GM23248 (cell line): Measurements from ENCODE around the gene ANO2. TPM values are rescaled to one million over a fixed set of nuclear protein-coding genes. Genes with fewer than 3 reads are reported as not detected.

Experiments
- DNase-seq: peaks from one replicate; pipeline ENCODE4 v3.0.0-alpha.2; 2015
- H2AFZ ChIP-seq: fragments of 200-600 bp; sonication (generic); 2 replicates; pipeline ENCODE4 v1.6.1; 2016; ENCODE audit warnings: antibody characterized with exemption
- H3F3A ChIP-seq: fragments of 200-600 bp; sonication (generic); 2 replicates; pipeline ENCODE4 v1.6.1; 2016; ENCODE audit warnings: mild to moderate bottlenecking, antibody characterized with exemption, mixed run types; ENCODE audit not compliant: insufficient read depth
- H3K27ac ChIP-seq: fragments of 200-600 bp; sonication (generic); 2 replicates; pipeline ENCODE4 v1.5.1; 2016; ENCODE audit warnings: mild to moderate bottlenecking
- H3K27me3 ChIP-seq: fragments of 200-600 bp; sonication (generic); replicated peaks from 2 replicates; pipeline ENCODE4 v1.6.1; 2016; ENCODE audit warnings: mild to moderate bottlenecking; ENCODE audit not compliant: insufficient read depth
- H3K36me3 ChIP-seq: fragments of 200-600 bp; sonication (generic); 2 replicates; pipeline ENCODE4 v1.6.1; 2016; ENCODE audit warnings: low read depth, mild to moderate bottlenecking
- H3K4me1 ChIP-seq: fragments of 200-600 bp; sonication (generic); 2 replicates; pipeline ENCODE4 v1.6.1; 2016; ENCODE audit warnings: mild to moderate bottlenecking; ENCODE audit not compliant: insufficient read depth
- H3K4me2 ChIP-seq: fragments of 200-600 bp; sonication (generic); one replicate; pipeline ENCODE4 v1.6.1; 2016; ENCODE audit warnings: mild to moderate bottlenecking; ENCODE audit not compliant: unreplicated experiment
- H3K4me3 ChIP-seq: fragments of 200-600 bp; sonication (generic); 2 replicates; pipeline ENCODE4 v1.5.1; 2016; ENCODE audit warnings: mild to moderate bottlenecking
- H3K79me2 ChIP-seq: fragments of 200-600 bp; sonication (generic); 2 replicates; pipeline ENCODE4 v1.6.1; 2016; ENCODE audit warnings: mild to moderate bottlenecking; ENCODE audit not compliant: insufficient read depth
- H3K9ac ChIP-seq: fragments of 200-600 bp; sonication (generic); 2 replicates; pipeline ENCODE4 v1.6.1; 2016; ENCODE audit warnings: mild to moderate bottlenecking
- H3K9me2 ChIP-seq: fragments of 200-600 bp; sonication (generic); 2 replicates; pipeline ENCODE4 v1.6.1; 2016; ENCODE audit warnings: mixed run types, mild to moderate bottlenecking, moderate library complexity; ENCODE audit not compliant: insufficient read depth
- H3K9me3 ChIP-seq: fragments of 200-600 bp; sonication (generic); one replicate; pipeline ENCODE4 v1.6.1; 2017; ENCODE audit warnings: low read depth
- H4K20me1 ChIP-seq: fragments of 200-600 bp; sonication (generic); 2 replicates; pipeline ENCODE4 v1.6.0; 2016; ENCODE audit not compliant: insufficient read depth
- EZH2 ChIP-seq: fragments of 200-600 bp; sonication (generic); IDR thresholded peaks from 2 replicates; pipeline ENCODE4 v1.6.1; 2018; ENCODE audit warnings: antibody characterized with exemption, mild to moderate bottlenecking; ENCODE audit not compliant: insufficient read depth, poor library complexity, severe bottlenecking
- EZH2phosphoT487 ChIP-seq: fragments of 200-600 bp; sonication (generic); IDR thresholded peaks from 2 replicates; pipeline ENCODE4 v1.6.1; 2018; ENCODE audit warnings: antibody characterized with exemption, moderate library complexity, mild to moderate bottlenecking, low read depth; ENCODE audit not compliant: insufficient read depth
- WGBS, 2 experiments: methylation state at CpG; one replicate each; pipeline ENCODE4 v1.1.6; 2015 to 2017; ENCODE audit warnings: low lambda C conversion rate in 2 of 2, low coverage in 1 of 2; ENCODE audit errors: missing lambda C conversion rate in 2 of 2; 5-methylcytosine and 5-hydroxymethylcytosine counted together
- in situ Hi-C: fragments of 300-500 bp; cut with MboI; formaldehyde crosslinking; loops from 2 replicates; pipeline ENCODE4 v1.15.0; 2020
- polyA plus RNA-seq: library from polyadenylated mRNA; unstranded; fragments of >200 nt; fragmentation: Nextera tagmentation; extraction: Ambion mirVana; gene quantifications from 2 replicates; pipeline ENCODE4 v1.2.1, GENCODE V29; 2016
- total RNA-seq: library from RNA; depleted of rRNA; stranded (reverse); fragments of >200 nt; shearing (Covaris generic); gene quantifications from 2 replicates; pipeline ENCODE4 v1.2.3, GENCODE V29; 2014

The ANO2 gene
- total and polyA plus RNA-seq, 2 experiments from 2014 or later: not detected

DNA sequence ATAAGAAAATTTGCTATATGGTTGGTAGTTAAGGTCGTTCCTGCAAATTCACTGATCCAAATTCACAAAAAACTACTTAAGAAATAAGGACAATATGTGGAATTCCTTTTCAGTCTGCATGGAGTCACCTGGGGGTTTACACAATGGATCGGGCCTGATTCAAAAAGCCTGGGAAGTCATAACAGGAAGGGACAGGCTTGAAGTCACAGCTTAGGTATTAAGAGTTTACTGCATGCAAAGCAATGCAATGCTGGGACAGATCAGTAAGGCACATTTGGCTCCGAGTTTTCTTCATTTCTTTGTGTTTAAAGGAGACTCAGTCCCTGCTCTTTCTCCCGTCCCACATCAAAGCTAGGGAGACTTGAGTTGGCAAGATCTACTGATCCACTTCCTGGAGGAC is 359.9 kb downstream of the ANO2 start:
- 69 to 78% methylated on average over 4 of the region's 4 CpGs for WGBS, 2 experiments
- Histone ChIP-seq H3K9ac (no peak overlapping the region), H3K4me2 (no peak overlapping the region), H3K9me2 (no peaks in the 10 kb centered on the region), H3K27ac (no peak overlapping the region), H3F3A (no peaks in the 10 kb centered on the region), H3K4me3 (no peak overlapping the region), H3K36me3 (no peaks in the 10 kb centered on the region), H3K9me3 (no peaks in the 10 kb centered on the region), H2AFZ (no peak overlapping the region), H4K20me1 (no peaks in the 10 kb centered on the region), H3K4me1 (peaks cover 32% of the 10 kb centered on the region), H3K27me3 (no peaks in the 10 kb centered on the region), H3K79me2 (no peaks in the 10 kb centered on the region)
- no peak for TF ChIP-seq EZH2
- no peak for TF ChIP-seq EZH2phosphoT487
- DNase-seq: no peak
- in situ Hi-C loops: no loop called here

DNA sequence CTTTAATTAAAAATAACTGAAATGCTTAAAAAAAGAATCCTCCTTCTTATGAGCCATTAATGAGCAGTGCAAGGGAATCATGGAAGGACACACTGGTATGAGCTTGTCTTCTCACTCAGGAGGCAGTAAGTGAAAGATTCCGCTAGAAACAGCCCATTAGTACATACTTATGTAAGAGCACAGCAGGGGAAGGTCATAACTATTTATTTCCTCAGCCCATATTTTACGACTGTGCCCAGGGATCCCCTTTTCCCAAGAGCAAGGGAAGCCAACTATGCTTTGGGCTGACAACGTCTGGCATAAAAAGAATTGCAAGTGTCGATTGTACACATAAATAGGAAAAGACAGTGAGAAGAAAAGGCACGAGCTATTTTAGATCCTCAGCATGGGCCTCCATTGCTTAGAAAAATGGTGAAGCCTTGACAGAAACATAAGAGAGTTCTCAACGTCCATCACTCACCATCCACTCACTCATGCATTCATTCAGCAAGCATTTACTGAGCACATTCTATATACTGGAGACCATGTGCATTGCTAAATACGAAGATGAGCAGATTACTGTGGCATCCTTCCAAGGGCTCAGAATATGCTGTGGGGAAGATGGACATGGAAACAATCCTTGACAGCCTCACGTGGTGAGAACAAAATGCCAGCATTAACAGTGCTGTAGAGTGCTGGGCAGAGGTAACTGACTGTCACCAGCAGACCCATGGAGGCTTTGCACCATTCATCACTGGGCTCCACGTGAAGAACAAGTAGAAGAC is 360.5 kb downstream of the ANO2 start:
- no peak for TF ChIP-seq EZH2
- no peak for TF ChIP-seq EZH2phosphoT487
- H3K9me3 ChIP-seq: no peaks in the 10 kb centered on the region
- no peak overlapping the region for H3K4me2 ChIP-seq
- 65 to 69% methylated on average over 9 of the region's 9 CpGs for WGBS, 2 experiments
- no peak for DNase-seq
- no peaks in the 10 kb centered on the region for H3K9me2 ChIP-seq
- in situ Hi-C loops: no loop called here
- no peaks in the 10 kb centered on the region for H3K27me3 ChIP-seq
- no peaks in the 10 kb centered on the region for H3K79me2 ChIP-seq
- H3F3A ChIP-seq: no peaks in the 10 kb centered on the region
- no peaks in the 10 kb centered on the region for H3K36me3 ChIP-seq
- peaks cover 32% of the 10 kb centered on the region for H3K4me1 ChIP-seq
- H3K9ac ChIP-seq: no peak overlapping the region
- no peaks in the 10 kb centered on the region for H4K20me1 ChIP-seq
- H3K4me3 ChIP-seq: no peak overlapping the region
- no peak overlapping the region for H3K27ac ChIP-seq
- no peak overlapping the region for H2AFZ ChIP-seq

DNA sequence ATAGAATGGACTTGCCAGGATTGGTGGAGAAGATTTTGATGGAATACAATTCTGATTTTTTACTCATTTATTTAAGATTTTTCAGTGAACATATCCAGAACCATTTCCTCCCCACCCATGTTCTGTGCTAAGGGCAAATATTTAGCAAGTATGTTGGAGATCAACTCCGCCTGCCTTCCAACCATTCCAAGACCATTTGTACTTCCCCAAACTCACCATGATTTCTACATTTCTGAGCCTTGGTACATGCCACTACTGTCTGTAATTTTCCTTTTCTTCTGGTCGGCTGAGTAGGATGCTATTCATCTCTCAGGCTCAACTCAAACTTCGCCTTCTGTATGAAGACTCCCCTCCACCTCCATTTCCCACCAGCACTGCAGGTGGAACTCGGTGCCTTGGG is 362.5 kb downstream of the ANO2 start:
- Histone ChIP-seq H3K9me2 (no peaks in the 10 kb centered on the region), H3K79me2 (no peaks in the 10 kb centered on the region), H2AFZ (no peak overlapping the region), H3K36me3 (no peaks in the 10 kb centered on the region), H3K27me3 (no peaks in the 10 kb centered on the region), H3K4me3 (no peak overlapping the region), H3F3A (no peaks in the 10 kb centered on the region), H3K9ac (no peak overlapping the region), H3K9me3 (no peaks in the 10 kb centered on the region), H3K4me2 (no peak overlapping the region), H3K4me1 (peaks cover 25% of the 10 kb centered on the region), H3K27ac (no peak overlapping the region), H4K20me1 (no peaks in the 10 kb centered on the region)
- in situ Hi-C loops: no loop called here
- WGBS, 2 experiments: 56 to 59% methylated on average over 4 of the region's 4 CpGs
- DNase-seq: no peak
- TF ChIP-seq EZH2phosphoT487: no peak
- TF ChIP-seq EZH2: no peak

GRCh38 chr12:5582018-5582417 is 363.0 kb downstream of the ANO2 start:
- Histone ChIP-seq H3K9me2 (no peaks in the 10 kb centered on the region), H3K36me3 (no peaks in the 10 kb centered on the region), H3F3A (no peaks in the 10 kb centered on the region), H2AFZ (no peak overlapping the region), H3K9ac (no peak overlapping the region), H3K4me1 (peaks cover 25% of the 10 kb centered on the region), H3K79me2 (no peaks in the 10 kb centered on the region), H3K4me2 (no peak overlapping the region), H4K20me1 (no peaks in the 10 kb centered on the region), H3K27ac (no peak overlapping the region), H3K4me3 (no peak overlapping the region), H3K9me3 (no peaks in the 10 kb centered on the region), H3K27me3 (no peaks in the 10 kb centered on the region)
- no peak for DNase-seq
- TF ChIP-seq EZH2phosphoT487: no peak
- TF ChIP-seq EZH2: no peak
- in situ Hi-C loops: no loop called here
- 9 to 12% methylated on average over 5 of the region's 5 CpGs for WGBS, 2 experiments
